GM12892 (cell line): ENCODE data around the gene HIGD1C.

Source experiments
- POLR2A ChIP-seq: IDR thresholded peaks from 2 replicates; pipeline ENCODE4 v1.6.1; 2011; ENCODE audit warnings: low read depth, low read length, control low read depth
- POLR2AphosphoS5 ChIP-seq: IDR thresholded peaks from 2 replicates; pipeline ENCODE4 v1.6.1; 2011; ENCODE audit warnings: low read depth, low read length, control low read depth
- TAF1 ChIP-seq: IDR thresholded peaks from 2 replicates; pipeline ENCODE4 v1.6.1; 2011; ENCODE audit warnings: low read depth, mild to moderate bottlenecking, control low read depth, low read length, borderline replicate concordance

DNA sequence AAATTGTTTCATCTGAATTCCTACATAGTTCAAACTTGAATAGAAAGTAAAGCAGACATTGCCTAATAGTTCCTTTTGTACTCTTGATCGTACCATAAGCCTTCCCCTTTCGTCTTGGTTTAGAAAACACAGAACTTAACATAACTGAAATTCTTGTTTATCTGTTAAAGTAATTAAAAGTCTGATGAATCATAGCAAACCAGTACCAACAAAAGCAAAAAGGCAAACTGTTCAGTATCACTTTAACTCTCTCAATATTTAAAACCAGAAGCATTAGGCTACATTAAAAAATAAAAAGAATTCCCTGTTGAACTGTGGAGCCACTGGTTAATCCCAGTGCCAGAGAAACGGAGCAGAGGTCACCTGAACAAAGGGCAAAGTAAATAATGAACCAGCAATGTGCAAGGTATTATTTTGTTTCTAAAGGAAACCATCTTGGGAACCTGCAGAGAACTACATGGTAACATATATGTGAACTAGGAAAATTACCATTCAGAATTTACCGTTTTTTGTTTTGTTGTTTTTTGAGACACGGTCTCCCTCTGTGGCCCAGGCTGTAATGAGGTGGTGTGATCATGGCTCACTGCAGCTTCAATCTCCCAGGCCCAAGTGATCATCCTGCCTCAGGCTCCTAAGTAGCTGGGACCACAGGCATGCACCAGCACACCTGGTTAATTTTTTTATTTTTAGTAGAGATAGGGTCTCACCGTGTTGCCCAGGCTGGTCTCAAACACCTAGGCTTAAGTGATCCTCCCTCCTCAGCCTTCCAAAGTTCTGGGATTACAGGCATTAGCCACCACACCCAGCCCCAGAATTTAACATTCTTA, 17.1 kb upstream of the HIGD1C start:
- TF ChIP-seq POLR2A (no peak), POLR2AphosphoS5 (no peak), TAF1 (no peak)
